ENCODE results near the gene METTL26. TPM values are rescaled to one million over a fixed set of nuclear protein-coding genes. Genes with fewer than 3 reads are reported as not detected.

METTL26 gene
- total RNA-seq, 1 experiment from 2014 or later = 115 TPM

Other genes starting within 250 kb of the METTL26 start
- 467 to 550 TPM (median 535 TPM) in 3 replicates for gene NME4, start 239.1 kb downstream of the METTL26 start, total RNA-seq (2021)
- gene DECR2, start 234.4 kb downstream of the METTL26 start, total RNA-seq (2021) = 37.8 to 43.6 TPM (median 40.7 TPM) in 3 replicates
- 37.1 to 38.6 TPM (median 37.9 TPM) in 3 replicates for gene RAB11FIP3, start 210.7 kb downstream of the METTL26 start, total RNA-seq (2021)
- gene CAPN15, start 108.6 kb downstream of the METTL26 start, total RNA-seq (2021) = 89.3 to 110 TPM (median 93.8 TPM) in 3 replicates
- 0.72 to 1.1 TPM (median 0.94 TPM) in 3 replicates for gene PRR35, start 75.9 kb downstream of the METTL26 start, total RNA-seq (2021)
- 0.76 to 0.92 TPM (median 0.87 TPM) in 3 replicates for gene NHLRC4, start 69.3 kb downstream of the METTL26 start, total RNA-seq (2021)
- 57.7 to 63.7 TPM (median 60.8 TPM) in 3 replicates for gene PIGQ, start 66.3 kb downstream of the METTL26 start, total RNA-seq (2021)
- gene RAB40C, start 46.2 kb downstream of the METTL26 start, total RNA-seq (2021) = 22.5 to 28.0 TPM (median 26.2 TPM) in 3 replicates
- gene WFIKKN1, start 5.3 kb downstream of the METTL26 start, total RNA-seq (2021) = 12.3 to 18.6 TPM (median 17.3 TPM) in 3 replicates
- gene MCRIP2, start 5.5 kb upstream of the METTL26 start, total RNA-seq (2021) = 63.3 to 76.0 TPM (median 66.7 TPM) in 3 replicates
- gene WDR90, start 13.1 kb upstream of the METTL26 start, total RNA-seq (2021) = 66.2 to 75.8 TPM (median 69.6 TPM) in 3 replicates
- 245 to 285 TPM (median 250 TPM) in 3 replicates for gene RHOT2, start 31.8 kb upstream of the METTL26 start, total RNA-seq (2021)
- 6.7 to 8.2 TPM (median 6.7 TPM) in 3 replicates for gene RHBDL1, start 39.4 kb upstream of the METTL26 start, total RNA-seq (2021)
- 79.0 to 88.2 TPM (median 85.8 TPM) in 3 replicates for gene STUB1, start 44.1 kb upstream of the METTL26 start, total RNA-seq (2021)
- 59.6 to 63.4 TPM (median 61.2 TPM) in 3 replicates for gene JMJD8, start 48.0 kb upstream of the METTL26 start, total RNA-seq (2021)
- 25.5 to 28.2 TPM (median 26.3 TPM) in 3 replicates for gene WDR24, start 54.1 kb upstream of the METTL26 start, total RNA-seq (2021)
- gene FBXL16, start 69.5 kb upstream of the METTL26 start, total RNA-seq (2021) = 22.7 to 28.6 TPM (median 27.3 TPM) in 3 replicates
- 30.9 to 64.3 TPM (median 61.4 TPM) in 3 replicates for gene METRN, start 78.8 kb upstream of the METTL26 start, total RNA-seq (2021)
- 40.6 to 43.1 TPM (median 43.0 TPM) in 3 replicates for gene ANTKMT, start 84.8 kb upstream of the METTL26 start, total RNA-seq (2021)
- gene CCDC78, start 90.1 kb upstream of the METTL26 start, total RNA-seq (2021) = 19.4 to 20.8 TPM (median 20.2 TPM) in 3 replicates
- gene HAGHL, start 90.8 kb upstream of the METTL26 start, total RNA-seq (2021) = 38.4 to 41.7 TPM (median 39.4 TPM) in 3 replicates
- gene CIAO3, start 104.7 kb upstream of the METTL26 start, total RNA-seq (2021) = 32.8 to 50.9 TPM (median 32.8 TPM) in 3 replicates
- gene MSLN, start 124.4 kb upstream of the METTL26 start, total RNA-seq (2021) = 0.20 to 0.55 TPM (median 0.46 TPM) in 3 replicates
- gene RPUSD1, start 152.1 kb upstream of the METTL26 start, total RNA-seq (2021) = 35.0 to 45.1 TPM (median 36.6 TPM) in 3 replicates
- 177 to 183 TPM (median 181 TPM) in 3 replicates for gene CHTF18, start 152.3 kb upstream of the METTL26 start, total RNA-seq (2021)
- gene GNG13, start 164.4 kb upstream of the METTL26 start, total RNA-seq (2021) = 0.34 TPM in 1 of 3 replicates, not detected in the others

Measured in WTC11 (cell line).